Peyer's patch (tissue), 4 donors: ENCODE data around the gene TARS1.

Experiments used
- POLR2A ChIP-seq, 2 donors: fragments of 450-650 bp; IDR thresholded peaks; one replicate each; pipeline ENCODE4 v1.5.1; 2017; ENCODE audit warnings: antibody characterized with exemption in 2 of 2, mild to moderate bottlenecking in 2 of 2, moderate library complexity in 2 of 2
- TF ChIP-seq, protein P1 (sequence below), 6 experiments: fragments of 450-650 bp in 4 of 6; fragments of 200-600 bp in 2 of 6; sonication (generic) in 1 of 6; IDR thresholded peaks; one replicate each; pipeline ENCODE4 v1.5.1; 2017 to 2019; ENCODE audit warnings: antibody characterized with exemption in 6 of 6, mild to moderate bottlenecking in 3 of 6, moderate library complexity in 1 of 6

DNA sequence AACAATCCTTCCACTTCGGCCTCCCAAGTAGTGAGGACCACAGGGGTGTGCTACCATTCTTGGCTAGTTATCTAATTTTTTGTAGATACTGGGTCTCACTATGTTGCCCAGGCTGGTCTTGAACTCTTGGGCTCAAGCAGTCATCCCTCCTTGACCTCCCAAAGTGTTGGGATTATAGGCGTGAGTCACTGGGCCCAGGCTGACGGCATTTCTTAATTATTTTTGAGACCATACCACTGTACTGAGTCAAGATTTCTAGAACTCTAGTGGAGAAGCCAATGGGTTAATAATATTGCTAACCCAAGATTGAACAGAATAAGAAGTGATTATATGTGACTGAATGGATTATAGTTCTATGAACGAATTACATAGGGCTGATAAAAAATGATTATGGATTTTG is 66.7 kb downstream of the TARS1 start:
- no peak for TF ChIP-seq POLR2A (IDR thresholded peaks at IDR 0.05)
- TF ChIP-seq, protein P1, sequence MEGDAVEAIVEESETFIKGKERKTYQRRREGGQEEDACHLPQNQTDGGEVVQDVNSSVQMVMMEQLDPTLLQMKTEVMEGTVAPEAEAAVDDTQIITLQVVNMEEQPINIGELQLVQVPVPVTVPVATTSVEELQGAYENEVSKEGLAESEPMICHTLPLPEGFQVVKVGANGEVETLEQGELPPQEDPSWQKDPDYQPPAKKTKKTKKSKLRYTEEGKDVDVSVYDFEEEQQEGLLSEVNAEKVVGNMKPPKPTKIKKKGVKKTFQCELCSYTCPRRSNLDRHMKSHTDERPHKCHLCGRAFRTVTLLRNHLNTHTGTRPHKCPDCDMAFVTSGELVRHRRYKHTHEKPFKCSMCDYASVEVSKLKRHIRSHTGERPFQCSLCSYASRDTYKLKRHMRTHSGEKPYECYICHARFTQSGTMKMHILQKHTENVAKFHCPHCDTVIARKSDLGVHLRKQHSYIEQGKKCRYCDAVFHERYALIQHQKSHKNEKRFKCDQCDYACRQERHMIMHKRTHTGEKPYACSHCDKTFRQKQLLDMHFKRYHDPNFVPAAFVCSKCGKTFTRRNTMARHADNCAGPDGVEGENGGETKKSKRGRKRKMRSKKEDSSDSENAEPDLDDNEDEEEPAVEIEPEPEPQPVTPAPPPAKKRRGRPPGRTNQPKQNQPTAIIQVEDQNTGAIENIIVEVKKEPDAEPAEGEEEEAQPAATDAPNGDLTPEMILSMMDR (IDR thresholded peaks at IDR 0.05) = no peak
